HG02938 (cell line): Measurements from ENCODE around the gene PKD1.

ENCODE experiments used
- ATAC-seq: cut with Tn5 transposase; IDR thresholded peaks from one replicate; pipeline ENCODE4 v1.9.1; 2021; ENCODE audit warnings: mild to moderate bottlenecking, moderate library complexity; ENCODE audit not compliant: unreplicated experiment

PKD1 gene

GRCh38 chr16:2078691-2079090 lies 57.0 kb downstream of the PKD1 start:
- ATAC-seq: no peak

GRCh38 chr16:2078096-2078495 lies 57.6 kb downstream of the PKD1 start:
- no peak for ATAC-seq

- no peak for ATAC-seq
These were observed 58.0 kb downstream of the PKD1 start for GRCh38 chr16:2077696-2078095.

GRCh38 chr16:2077016-2077415 lies 58.7 kb downstream of the PKD1 start:
- ATAC-seq: no peak

GRCh38 chr16:2076072-2076865 lies 59.4 kb downstream of the PKD1 start:
- ATAC-seq: no peak

- no peak for ATAC-seq
These were observed 60.1 kb downstream of the PKD1 start for GRCh38 chr16:2075631-2076030.

GRCh38 chr16:2074071-2074470 lies 61.6 kb downstream of the PKD1 start:
- ATAC-seq: no peak

- ATAC-seq: no peak
These were observed 62.8 kb downstream of the PKD1 start for GRCh38 chr16:2072926-2073325.

GRCh38 chr16:2071454-2072202 lies 64.1 kb downstream of the PKD1 start:
- ATAC-seq: no peak

GRCh38 chr16:2070576-2071453 lies 64.9 kb downstream of the PKD1 start:
- no peak for ATAC-seq

GRCh38 chr16:2066139-2066538 lies 69.6 kb downstream of the PKD1 start:
- ATAC-seq: no peak

- no peak for ATAC-seq
These were observed 71.2 kb downstream of the PKD1 start for GRCh38 chr16:2064368-2064945.

- no peak for ATAC-seq
These were observed 71.8 kb downstream of the PKD1 start for GRCh38 chr16:2063861-2064260.

GRCh38 chr16:2062801-2063200 lies 72.9 kb downstream of the PKD1 start:
- ATAC-seq: no peak

- ATAC-seq: no peak
These were observed 74.2 kb downstream of the PKD1 start for GRCh38 chr16:2061526-2061925.

GRCh38 chr16:2061023-2061422 lies 74.7 kb downstream of the PKD1 start:
- ATAC-seq: no peak

GRCh38 chr16:2060346-2060745 lies 75.4 kb downstream of the PKD1 start:
- no peak for ATAC-seq

- no peak for ATAC-seq
These were observed 76.8 kb downstream of the PKD1 start for GRCh38 chr16:2058872-2059271.

GRCh38 chr16:2058420-2058819 lies 77.3 kb downstream of the PKD1 start:
- ATAC-seq: no peak

GRCh38 chr16:2057438-2057837 lies 78.3 kb downstream of the PKD1 start:
- ATAC-seq: no peak
